Stimulated activated naive CD4-positive, alpha-beta T cell (primary cell): Measurements from ENCODE around the gene IGDCC3.

ENCODE experiments used
- DNase-seq, 6 experiments: peaks; one replicate each; lab custom pipeline; 2025; lab: John Stamatoyannopoulos, UW

The IGDCC3 gene

GRCh38 chr15:65377976-65378366, at the start of gene IGDCC3:
Gene IGDCC3 (minus strand): TSS chr15:65378002. CDS start chr15:65377788, 214 bp downstream.
- DNase-seq, result no peak

- DNase-seq, result no peak
Measured at GRCh38 chr15:65426216-65426853, 48.5 kb upstream of the IGDCC3 start.

GRCh38 chr15:65424683-65425082, 46.9 kb upstream of the IGDCC3 start:
- DNase-seq, result no peak

- no peak for DNase-seq
Measured at GRCh38 chr15:65423976-65424679, 46.3 kb upstream of the IGDCC3 start.

GRCh38 chr15:65423150-65423975, 45.6 kb upstream of the IGDCC3 start:
- DNase-seq, result no peak

- DNase-seq, result no peak
Measured at GRCh38 chr15:65421360-65422215, 43.8 kb upstream of the IGDCC3 start.

GRCh38 chr15:65420975-65421359, 43.2 kb upstream of the IGDCC3 start:
- no peak for DNase-seq

- no peak for DNase-seq
Measured at GRCh38 chr15:65418596-65418995, 40.8 kb upstream of the IGDCC3 start.

- DNase-seq, result no peak
Measured at GRCh38 chr15:65416845-65417416, 39.1 kb upstream of the IGDCC3 start.

GRCh38 chr15:65414841-65415621, 37.2 kb upstream of the IGDCC3 start:
- no peak for DNase-seq

GRCh38 chr15:65413760-65414144, 36.0 kb upstream of the IGDCC3 start:
- no peak for DNase-seq

GRCh38 chr15:65413051-65413759, 35.4 kb upstream of the IGDCC3 start:
- DNase-seq, result no peak

- no peak for DNase-seq
Measured at GRCh38 chr15:65412556-65412955, 34.8 kb upstream of the IGDCC3 start.

- DNase-seq, result no peak
Measured at GRCh38 chr15:65411465-65412071, 33.8 kb upstream of the IGDCC3 start.

GRCh38 chr15:65410972-65411371, 33.2 kb upstream of the IGDCC3 start:
- no peak for DNase-seq

GRCh38 chr15:65410036-65410435, 32.2 kb upstream of the IGDCC3 start:
- DNase-seq, result no peak

GRCh38 chr15:65409036-65409631, 31.3 kb upstream of the IGDCC3 start:
- DNase-seq, result no peak

- DNase-seq, result no peak
Measured at GRCh38 chr15:65408324-65409035, 30.7 kb upstream of the IGDCC3 start.
